ENCODE results near the gene NOM1. TPM values are rescaled to one million over a fixed set of nuclear protein-coding genes. Genes with fewer than 3 reads are reported as not detected.

The NOM1 gene
- total RNA-seq, 2 experiments from 2014 or later: 29.2 to 31.3 TPM

- ChIA-PET POLR2A (no interaction called here), CTCF (no interaction called here)
- no peaks in the 10 kb centered on the region for H3K36me3 Mint-ChIP-seq
- H3K27me3 Mint-ChIP-seq: peaks cover 73% of the 10 kb centered on the region
- peaks cover 14% of the 10 kb centered on the region for H3K4me1 Mint-ChIP-seq (ENCODE audit: low read depth)
- peak within 1 kb of the TSS; percentile 51 for H3K4me3 Mint-ChIP-seq
- no peak within 1 kb of the TSS for H3K27ac Mint-ChIP-seq
- DNase-seq: peak; percentile 64
- intact Hi-C loops (cut with micrococcal nuclease): loop anchor here (5.0 kb wide), 3 partner anchors 127 to 1203 kb away; partner anchors contain the start of gene UBE3C
- H3K9me3 Mint-ChIP-seq: no peaks in the 10 kb centered on the region
Measured at GRCh38 chr7:157010588-157011332, 61.2 kb downstream of the NOM1 start, which contains the start of gene MNX1. Gene MNX1, minus strand, starts transcription at chr7:157010663. Its CDS starts 313 bp downstream, at chr7:157010350.

GRCh38 chr7:157011333-157012112 lies 62.0 kb downstream of the NOM1 start:
- POLR2A ChIA-PET: no interaction called here
- Mint-ChIP-seq H3K9me3 (no peaks in the 10 kb centered on the region), H3K36me3 (no peaks in the 10 kb centered on the region), H3K4me3 (peak overlapping the region; percentile 51), H3K27me3 (peaks cover 74% of the 10 kb centered on the region), H3K27ac (no peak overlapping the region), H3K4me1 (ENCODE audit: low read depth) (peaks cover 20% of the 10 kb centered on the region)
- DNase-seq: no peak
- CTCF ChIA-PET: no interaction called here
- intact Hi-C loops (cut with micrococcal nuclease): loop anchor here (5.0 kb wide), 3 partner anchors 126 to 1204 kb away; partner anchors contain the start of gene UBE3C

- intact Hi-C loops (cut with micrococcal nuclease): loop anchor here (5.0 kb wide), 3 partner anchors 125 to 1205 kb away; partner anchors contain the start of gene UBE3C
Measured at GRCh38 chr7:157012113-157012547, 62.6 kb downstream of the NOM1 start.

GRCh38 chr7:157013101-157013500 lies 63.6 kb downstream of the NOM1 start:
- Mint-ChIP-seq H3K27me3 (peaks cover 74% of the 10 kb centered on the region), H3K4me1 (ENCODE audit: low read depth) (peaks cover 23% of the 10 kb centered on the region), H3K36me3 (no peaks in the 10 kb centered on the region), H3K4me3 (no peak overlapping the region), H3K27ac (no peak overlapping the region), H3K9me3 (no peaks in the 10 kb centered on the region)
- ChIA-PET POLR2A (interaction anchor here (0.9 kb wide), 1 partner anchor 124 kb away, joined by 4 read pairs; no protein-coding TSS in a partner anchor), CTCF (no interaction called here)
- intact Hi-C loops (cut with micrococcal nuclease): loop anchor here (5.0 kb wide), 3 partner anchors 124 to 1206 kb away; partner anchors contain the start of gene UBE3C
- no peak for DNase-seq

More at GRCh38 chr7:157012113-157012547, 62.6 kb downstream of the NOM1 start:
- no peaks in the 10 kb centered on the region for H3K9me3 Mint-ChIP-seq
- H3K27me3 Mint-ChIP-seq: peaks cover 78% of the 10 kb centered on the region
- no peak overlapping the region for H3K27ac Mint-ChIP-seq
- ChIA-PET POLR2A (interaction anchor here (0.9 kb wide), 1 partner anchor 125 kb away, joined by 4 read pairs; no protein-coding TSS in a partner anchor), CTCF (no interaction called here)
- no peak overlapping the region for H3K4me3 Mint-ChIP-seq
- peaks cover 23% of the 10 kb centered on the region for H3K4me1 Mint-ChIP-seq (ENCODE audit: low read depth)
- H3K36me3 Mint-ChIP-seq: no peaks in the 10 kb centered on the region
- no peak for DNase-seq

- Mint-ChIP-seq H3K9me3 (no peaks in the 10 kb centered on the region), H3K27ac (no peak overlapping the region), H3K4me3 (no peak overlapping the region), H3K4me1 (ENCODE audit: low read depth) (peaks cover 28% of the 10 kb centered on the region), H3K27me3 (peaks cover 72% of the 10 kb centered on the region), H3K36me3 (no peaks in the 10 kb centered on the region)
- ChIA-PET CTCF (no interaction called here), POLR2A (no interaction called here)
- no peak for DNase-seq
- intact Hi-C loops (cut with micrococcal nuclease): loop anchor here (5.0 kb wide), 3 partner anchors 123 to 1207 kb away; partner anchors contain the start of gene UBE3C
Measured at GRCh38 chr7:157013602-157014549, 64.4 kb downstream of the NOM1 start.

- DNase-seq: no peak
- H3K4me3 Mint-ChIP-seq: no peak overlapping the region
- no peak overlapping the region for H3K27ac Mint-ChIP-seq
- ChIA-PET CTCF (no interaction called here), POLR2A (no interaction called here)
- intact Hi-C loops (cut with micrococcal nuclease): loop anchor here (5.0 kb wide), 4 partner anchors 122 to 1563 kb away; partner anchors contain the start of gene UBE3C
- peaks cover 25% of the 10 kb centered on the region for H3K4me1 Mint-ChIP-seq (ENCODE audit: low read depth)
- H3K27me3 Mint-ChIP-seq: peaks cover 71% of the 10 kb centered on the region
- H3K36me3 Mint-ChIP-seq: no peaks in the 10 kb centered on the region
- H3K9me3 Mint-ChIP-seq: no peaks in the 10 kb centered on the region
Measured at GRCh38 chr7:157014635-157015555, 65.4 kb downstream of the NOM1 start.

- intact Hi-C loops (cut with micrococcal nuclease): loop anchor here (2.0 to 5.0 kb wide), 2 partner anchors 13 to 1564 kb away; no protein-coding TSS in a partner anchor
- CTCF ChIA-PET: no interaction called here
- Mint-ChIP-seq H3K27me3 (peaks cover 76% of the 10 kb centered on the region), H3K27ac (no peak overlapping the region), H3K4me3 (no peak overlapping the region), H3K4me1 (ENCODE audit: low read depth) (peaks cover 25% of the 10 kb centered on the region), H3K36me3 (no peaks in the 10 kb centered on the region), H3K9me3 (no peaks in the 10 kb centered on the region)
- POLR2A ChIA-PET: no interaction called here
- no peak for DNase-seq
Measured at GRCh38 chr7:157016024-157016351, 66.5 kb downstream of the NOM1 start.

GRCh38 chr7:157016352-157017041 lies 67.0 kb downstream of the NOM1 start:
- ChIA-PET POLR2A (no interaction called here), CTCF (no interaction called here)
- Mint-ChIP-seq H3K4me1 (ENCODE audit: low read depth) (peaks cover 25% of the 10 kb centered on the region), H3K4me3 (no peak overlapping the region), H3K27ac (no peak overlapping the region), H3K36me3 (no peaks in the 10 kb centered on the region), H3K9me3 (no peaks in the 10 kb centered on the region), H3K27me3 (peaks cover 72% of the 10 kb centered on the region)
- intact Hi-C loops (cut with micrococcal nuclease): loop anchor here (2.0 to 5.0 kb wide), 2 partner anchors 14 to 1564 kb away; no protein-coding TSS in a partner anchor
- DNase-seq: peak; percentile 78

GRCh38 chr7:157017149-157017548 lies 67.6 kb downstream of the NOM1 start:
- Mint-ChIP-seq H3K9me3 (no peaks in the 10 kb centered on the region), H3K4me1 (ENCODE audit: low read depth) (peaks cover 18% of the 10 kb centered on the region), H3K27ac (no peak overlapping the region), H3K36me3 (no peaks in the 10 kb centered on the region), H3K4me3 (no peak overlapping the region), H3K27me3 (peaks cover 70% of the 10 kb centered on the region)
- DNase-seq: no peak
- ChIA-PET CTCF (no interaction called here), POLR2A (no interaction called here)
- intact Hi-C loops (cut with micrococcal nuclease): loop anchor here (2.0 to 5.0 kb wide), 2 partner anchors 14 to 1565 kb away; no protein-coding TSS in a partner anchor

GRCh38 chr7:157017603-157018327 lies 68.3 kb downstream of the NOM1 start:
- CTCF ChIA-PET: no interaction called here

More at GRCh38 chr7:157017603-157018327, 68.3 kb downstream of the NOM1 start:
- H3K27me3 Mint-ChIP-seq: peaks cover 72% of the 10 kb centered on the region
- H3K27ac Mint-ChIP-seq: no peak overlapping the region
- POLR2A ChIA-PET: no interaction called here
- H3K4me3 Mint-ChIP-seq: no peak overlapping the region
- no peaks in the 10 kb centered on the region for H3K36me3 Mint-ChIP-seq
- H3K9me3 Mint-ChIP-seq: no peaks in the 10 kb centered on the region
- no peak for DNase-seq
- peaks cover 17% of the 10 kb centered on the region for H3K4me1 Mint-ChIP-seq (ENCODE audit: low read depth)
- intact Hi-C loops (cut with micrococcal nuclease): loop anchor here (2.0 to 5.0 kb wide), 2 partner anchors 15 to 1565 kb away; no protein-coding TSS in a partner anchor

All from activated CD4-positive, alpha-beta memory T cell treated with anti-CD3 and anti-CD28 coated beads for 36 hours (primary cell).